H1 (cell line): ENCODE measurements around the gene DEGS2. TPM values are rescaled to one million over a fixed set of nuclear protein-coding genes. Genes with fewer than 3 reads are reported as not detected.

Experiments
- CTCF ChIA-PET: fragments of 300-600 bp; sonication (Branson Sonifier 250); formaldehyde crosslinking; loops from one replicate; lab custom pipeline; 2021; ENCODE audit not compliant: partially characterized antibody; lab: Charles Lee
- POLR2A ChIA-PET: fragments of 300-600 bp; sonication (Branson Sonifier 250); formaldehyde crosslinking; loops from one replicate; lab custom pipeline; 2021; ENCODE audit warnings: inconsistent platforms; ENCODE audit not compliant: partially characterized antibody; lab: Charles Lee
- DNase-seq, 2 experiments: peaks; one replicate each; pipeline versions ENCODE4 v3.0.0 to v3.0.0-alpha.2; 2010 to 2022; ENCODE audit warnings: low spot score in 2 of 2, low read depth in 1 of 2, mixed read lengths in 1 of 2
- FAIRE-seq: peaks from 2 replicates; lab custom pipeline; 2011; peaks lifted over from hg19 to GRCh38; lab: Jason Lieb, UNC
- H2AFZ ChIP-seq: 2 replicates; pipeline ENCODE4 v1.8.1; 2012; ENCODE audit warnings: low read length, inconsistent platforms
- H2AK5ac ChIP-seq: 2 replicates; pipeline ENCODE4 v1.6.1; 2013; ENCODE audit warnings: low read depth, low read length
- H2BK120ac ChIP-seq: replicated peaks from 2 replicates; pipeline ENCODE3; 2013; ENCODE audit warnings: low read depth, low read length, inconsistent platforms
- H2BK12ac ChIP-seq: 2 replicates; pipeline ENCODE4 v1.6.1; 2013; ENCODE audit warnings: low read depth, low read length
- H2BK15ac ChIP-seq: 2 replicates; pipeline ENCODE4 v1.6.1; 2013; ENCODE audit warnings: low read length
- H2BK20ac ChIP-seq: 2 replicates; pipeline ENCODE4 v1.6.1; 2013; ENCODE audit warnings: low read length
- H2BK5ac ChIP-seq: 2 replicates; pipeline ENCODE4 v1.6.1; 2013; ENCODE audit warnings: low read depth, low read length
- H3K14ac ChIP-seq: 2 replicates; pipeline ENCODE4 v1.6.1; 2013; ENCODE audit warnings: inconsistent platforms; ENCODE audit not compliant: insufficient read length
- H3K18ac ChIP-seq: 2 replicates; pipeline ENCODE4 v1.6.1; 2013; ENCODE audit warnings: low read length; ENCODE audit errors: extremely low read depth
- H3K23ac ChIP-seq: 2 replicates; pipeline ENCODE4 v1.6.1; 2013; ENCODE audit warnings: inconsistent platforms; ENCODE audit not compliant: insufficient read length
- H3K23me2 ChIP-seq: 2 replicates; pipeline ENCODE4 v1.6.1; 2013; ENCODE audit warnings: low read depth, low read length
- H3K27ac ChIP-seq: 2 replicates; pipeline ENCODE4 v1.6.1; 2011; ENCODE audit warnings: low read depth, low read length, inconsistent platforms
- H3K27me3 ChIP-seq, 4 experiments: replicated peaks in 1 of 4; 1 replicate in 1 of 4; 2 replicates in 3 of 4; pipeline versions ENCODE4 v1.6.1 to v1.8.1; 2011 to 2013; ENCODE audit warnings: low read length in 3 of 4, mild to moderate bottlenecking in 3 of 4, inconsistent platforms in 2 of 4, mixed read lengths in 2 of 4, moderate library complexity in 1 of 4; ENCODE audit not compliant: control insufficient read depth in 3 of 4, insufficient read depth in 3 of 4; ENCODE audit errors: extremely low read depth in 1 of 4
- H3K36me3 ChIP-seq, 4 experiments: 2 replicates each; pipeline versions ENCODE4 v1.6.1 to v1.8.1; 2011 to 2013; ENCODE audit warnings: mild to moderate bottlenecking in 4 of 4, low read length in 3 of 4, moderate library complexity in 2 of 4, control low read depth in 1 of 4, inconsistent platforms in 1 of 4; ENCODE audit not compliant: insufficient read depth in 4 of 4, control insufficient read depth in 2 of 4
- H3K4ac ChIP-seq: replicated peaks from 2 replicates; pipeline ENCODE3; 2013; ENCODE audit warnings: low read length, low read depth, mixed read lengths, inconsistent platforms; ENCODE audit not compliant: insufficient read length
- H3K4me1 ChIP-seq, 4 experiments: replicated peaks in 1 of 4; 1 replicate in 1 of 4; 2 replicates in 3 of 4; pipeline versions ENCODE4 v1.6.1 to v1.8.1; 2011 to 2013; ENCODE audit warnings: low read length in 3 of 4, inconsistent platforms in 2 of 4, mixed read lengths in 1 of 4; ENCODE audit not compliant: insufficient read depth in 4 of 4, control insufficient read depth in 3 of 4
- H3K4me2 ChIP-seq, 2 experiments: 2 replicates each; pipeline versions ENCODE4 v1.6.1 to v1.8.1; 2011 to 2013; ENCODE audit warnings: low read depth in 2 of 2, low read length in 2 of 2, control low read depth in 1 of 2, inconsistent platforms in 1 of 2, mild to moderate bottlenecking in 1 of 2; ENCODE audit not compliant: insufficient read depth in 1 of 2
- H3K4me3 ChIP-seq, 4 experiments: fragments of 200-600, 300-600 bp in 1 of 4; sonication (generic), shearing (Covaris generic), sonication (Bioruptor Twin) in 1 of 4; 2 replicates each; pipeline versions ENCODE4 v1.5.1 to v1.8.1; 2011 to 2016; ENCODE audit warnings: low read length in 4 of 4, low read depth in 3 of 4, control low read depth in 2 of 4, inconsistent platforms in 2 of 4, mild to moderate bottlenecking in 2 of 4, mixed read lengths in 1 of 4, moderate library complexity in 1 of 4; ENCODE audit not compliant: insufficient read depth in 2 of 4; ENCODE audit errors: extremely low read depth in 1 of 4
- H3K56ac ChIP-seq: replicated peaks from 2 replicates; pipeline ENCODE3; 2013; ENCODE audit warnings: low read depth, mild to moderate bottlenecking, mixed read lengths, low read length, inconsistent platforms; ENCODE audit not compliant: insufficient read length
- H3K79me1 ChIP-seq: 2 replicates; pipeline ENCODE4 v1.6.1; 2013; ENCODE audit warnings: low read depth, low read length, control low read depth
- H3K79me2 ChIP-seq, 2 experiments: 2 replicates each; pipeline versions ENCODE4 v1.6.1 to v1.8.1; 2012 to 2013; ENCODE audit warnings: low read length in 2 of 2, mild to moderate bottlenecking in 2 of 2, inconsistent platforms in 1 of 2; ENCODE audit not compliant: insufficient read depth in 2 of 2, control insufficient read depth in 1 of 2
- H3K9ac ChIP-seq, 4 experiments: replicated peaks in 1 of 4; 1 replicate in 1 of 4; 2 replicates in 3 of 4; pipeline versions ENCODE4 v1.6.1 to v1.8.1; 2011 to 2013; ENCODE audit warnings: low read depth in 3 of 4, low read length in 3 of 4, control low read depth in 2 of 4, mild to moderate bottlenecking in 2 of 4, moderate library complexity in 2 of 4, inconsistent platforms in 1 of 4; ENCODE audit errors: extremely low read depth in 1 of 4
- H3K9me3 ChIP-seq, 2 experiments: 2 replicates each; pipeline versions ENCODE4 v1.6.1 to v1.8.1; 2012 to 2013; ENCODE audit warnings: mild to moderate bottlenecking in 2 of 2, moderate library complexity in 2 of 2, control low read depth in 1 of 2, inconsistent platforms in 1 of 2, low read depth in 1 of 2, low read length in 1 of 2, mixed read lengths in 1 of 2; ENCODE audit not compliant: insufficient read depth in 2 of 2
- H4K20me1 ChIP-seq, 2 experiments: replicated peaks in 1 of 2; 2 replicates each; pipeline versions ENCODE3 to v1.8.1; 2011 to 2013; ENCODE audit warnings: inconsistent platforms in 2 of 2, low read length in 2 of 2, mild to moderate bottlenecking in 1 of 2; ENCODE audit not compliant: insufficient read depth in 2 of 2, control insufficient read depth in 1 of 2
- H4K5ac ChIP-seq: 2 replicates; pipeline ENCODE4 v1.6.1; 2013; ENCODE audit warnings: low read length, low read depth, mixed read lengths, inconsistent platforms; ENCODE audit not compliant: insufficient read length
- H4K8ac ChIP-seq: 2 replicates; pipeline ENCODE4 v1.8.0; 2013; ENCODE audit warnings: mild to moderate bottlenecking, moderate library complexity, low read length, inconsistent platforms; ENCODE audit not compliant: insufficient read depth; ENCODE audit errors: extremely low read depth
- H4K91ac ChIP-seq: replicated peaks from 2 replicates; pipeline ENCODE3; 2013; ENCODE audit warnings: low read length, mixed read lengths, inconsistent platforms; ENCODE audit not compliant: insufficient read length
- CBX5 ChIP-seq: fragments of 300-800, 300-1000 bp; sonication (generic); IDR thresholded peaks from 2 replicates; pipeline ENCODE4 v1.7.1; 2016; ENCODE audit warnings: antibody characterized with exemption, low read length, low read depth
- KDM4A ChIP-seq: IDR thresholded peaks from one replicate; pipeline ENCODE4 v1.7.1; 2012; ENCODE audit warnings: low read depth, mild to moderate bottlenecking, moderate library complexity, low read length, inconsistent platforms; ENCODE audit not compliant: severe bottlenecking
- RAD21 ChIP-seq, 2 experiments: IDR thresholded peaks in 1 of 2; conservative IDR thresholded peaks in 1 of 2; 2 replicates each; pipeline ENCODE4 v1.6.1; 2011; ENCODE audit warnings: low read depth in 2 of 2, low read length in 2 of 2, improper control_type of control experiment in 1 of 2, inconsistent platforms in 1 of 2, mild to moderate bottlenecking in 1 of 2, moderate library complexity in 1 of 2
- SIN3A ChIP-seq, 2 experiments: IDR thresholded peaks in 1 of 2; conservative IDR thresholded peaks in 1 of 2; 2 replicates each; pipeline ENCODE4 v1.6.1; 2011 to 2012; ENCODE audit warnings: low read length in 2 of 2, improper control_type of control experiment in 1 of 2, low read depth in 1 of 2, mild to moderate bottlenecking in 1 of 2
- TCF12 ChIP-seq: IDR thresholded peaks from 2 replicates; pipeline ENCODE4 v1.6.1; 2011; ENCODE audit warnings: low read depth, mild to moderate bottlenecking, low read length
- WGBS, 2 experiments: shearing (Covaris generic) in 1 of 2; methylation state at CpG; one replicate each; pipeline versions ENCODE4 v1.1.6 to v1.1.7; 2013 to 2015; ENCODE audit warnings: low lambda C conversion rate in 2 of 2, mixed read lengths in 2 of 2, inconsistent platforms in 1 of 2, low coverage in 1 of 2, missing lambda C conversion rate in 1 of 2; ENCODE audit not compliant: insufficient replicate concordance in 2 of 2, insufficient coverage in 1 of 2, insufficient read length in 1 of 2; ENCODE audit errors: extremely low coverage in 1 of 2, missing lambda C conversion rate in 1 of 2; 5-methylcytosine and 5-hydroxymethylcytosine counted together
- polyA plus RNA-seq, 7 experiments: library from polyadenylated mRNA; depleted of rRNA in 3 of 7; stranded (reverse) in 5 of 7; unstranded in 2 of 7; fragments of >200 nt in 5 of 7; fragments of 200-250 nt in 2 of 7; gene quantifications; 1 replicate in 5 of 7; 2 replicates in 1 of 7; 4 replicates in 1 of 7; pipeline versions ENCODE4 v1.2.1 to v1.2.3, GENCODE V29; 2011 to 2013; ENCODE audit warnings: missing spikeins in 2 of 7, mixed read lengths in 2 of 7
- total RNA-seq: library from RNA; stranded (reverse); fragmentation: NEBNext Ultra II Directional; extraction: Animal tissue kit (Norgen Biotek cat#: 25700); gene quantifications from 2 replicates; pipeline ENCODE4 v1.2.1, GENCODE V29; 2021
- TF ChIP-seq, protein P1 (sequence below), 3 experiments: IDR thresholded peaks; 1 replicate in 2 of 3; 2 replicates in 1 of 3; pipeline versions ENCODE4 v1.5.1 to v1.6.1; 2011; ENCODE audit warnings: low read length in 3 of 3, mild to moderate bottlenecking in 3 of 3, inconsistent platforms in 2 of 3, low read depth in 1 of 3, moderate library complexity in 1 of 3; ENCODE audit not compliant: insufficient read depth in 1 of 3; ENCODE audit errors: control extremely low read depth in 1 of 3
- TF ChIP-seq, protein P2 (sequence below): IDR thresholded peaks from 2 replicates; pipeline ENCODE4 v1.6.1; 2011; ENCODE audit warnings: low read length, improper control_type of control experiment

The DEGS2 gene
- total and polyA plus RNA-seq, 2 of the 8 experiments (the other 6 are each of a cell fraction or from before 2014, with no cell fraction given), result 0.61 to 0.82 TPM

DNA sequence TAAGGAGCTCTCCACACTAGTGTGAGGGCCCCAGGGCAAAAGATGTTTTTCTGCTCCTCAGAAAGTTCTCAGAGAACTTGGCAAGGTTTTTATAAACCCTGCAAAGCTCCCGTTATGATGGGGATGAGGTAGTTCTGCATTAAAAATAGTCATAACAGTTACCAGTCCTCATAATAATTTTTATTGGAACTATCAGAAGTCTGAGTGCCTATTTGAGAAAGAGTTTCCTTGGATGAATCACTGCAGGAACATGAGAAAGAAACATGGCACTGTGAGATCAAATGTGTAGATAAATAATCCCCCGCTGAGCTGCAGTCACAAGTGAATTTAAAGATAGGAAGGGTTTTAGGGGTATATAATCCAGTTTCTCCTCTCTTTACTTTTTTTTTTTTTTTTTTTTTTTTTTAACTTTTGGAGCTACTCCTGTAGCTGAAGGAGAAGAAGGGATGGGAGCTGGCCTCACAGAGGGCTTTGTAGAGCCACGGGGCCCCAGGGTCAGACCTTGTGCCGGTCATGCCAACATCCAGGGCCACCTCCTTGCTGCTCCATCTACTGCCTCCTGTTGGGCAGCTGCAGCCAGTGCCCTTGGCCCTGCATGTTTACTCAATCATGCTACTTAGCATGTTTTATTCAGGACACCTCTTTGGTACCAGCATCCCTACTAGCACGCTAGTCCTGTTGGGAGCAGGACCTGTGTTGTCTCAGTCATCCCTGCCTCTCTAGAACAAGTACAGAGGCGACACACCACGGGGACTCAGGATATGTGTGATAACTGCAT, 54.7 kb downstream of the DEGS2 start:
- Histone ChIP-seq H3K23ac (no peak overlapping the region), H4K8ac (no peak overlapping the region), H3K79me2 (no peaks in the 10 kb centered on the region), H3K9ac (no peak overlapping the region), H3K36me3 (no peaks in the 10 kb centered on the region; a peak in 1 of 8 replicates), H3K56ac (no peak overlapping the region), H4K20me1 (peaks cover 2 to 7% of the 10 kb centered on the region in 2 experiments), H3K18ac (no peak overlapping the region), H4K91ac (no peak overlapping the region), H3K23me2 (no peaks in the 10 kb centered on the region), H2BK5ac (no peak overlapping the region), H3K4me2 (no peak overlapping the region), H3K4me3 (no peak overlapping the region), H2BK12ac (no peak overlapping the region), H3K27ac (no peak overlapping the region), H3K4ac (no peak overlapping the region), H3K14ac (no peak overlapping the region), H3K4me1 (no peaks in the 10 kb centered on the region), H2AFZ (no peak overlapping the region), H2AK5ac (no peak overlapping the region), H3K27me3 (no peaks in the 10 kb centered on the region), H4K5ac (no peak overlapping the region), H2BK120ac (no peak overlapping the region), H3K79me1 (peaks cover 2% of the 10 kb centered on the region; the same call in 1 of the 2 replicates), H2BK15ac (no peak overlapping the region), H2BK20ac (no peak overlapping the region), H3K9me3 (no peaks in the 10 kb centered on the region)
- ChIA-PET POLR2A (interaction anchor here (0.6 to 1.5 kb wide), 2 partner anchors 127 to 134 kb away, joined by 3 to 5 read pairs; no protein-coding TSS in a partner anchor), CTCF (interaction anchor here (0.6 to 10.6 kb wide), 13 partner anchors 14 to 176 kb away, joined by 3 to 240 read pairs (median 4); partner anchors contain the start of gene EVL)
- 99% methylated on average over 6 of the region's 7 CpGs; no CpG with 5 or more reads in 1 of the 2 experiments for WGBS, 2 experiments
- DNase-seq (no peak), FAIRE-seq (no peak)
- TF ChIP-seq CBX5, result no peak
- peak in 1 of 2 experiments; percentile 25; a peak in 1 of 4 replicates for TF ChIP-seq RAD21 (IDR thresholded peaks at IDR 0.05 in 1 of 2, conservative IDR thresholded peaks at IDR 0.05 in 1 of 2; ENCODE audit: low read depth in 2 of 2, low read length in 2 of 2)
- TF ChIP-seq, protein P1, sequence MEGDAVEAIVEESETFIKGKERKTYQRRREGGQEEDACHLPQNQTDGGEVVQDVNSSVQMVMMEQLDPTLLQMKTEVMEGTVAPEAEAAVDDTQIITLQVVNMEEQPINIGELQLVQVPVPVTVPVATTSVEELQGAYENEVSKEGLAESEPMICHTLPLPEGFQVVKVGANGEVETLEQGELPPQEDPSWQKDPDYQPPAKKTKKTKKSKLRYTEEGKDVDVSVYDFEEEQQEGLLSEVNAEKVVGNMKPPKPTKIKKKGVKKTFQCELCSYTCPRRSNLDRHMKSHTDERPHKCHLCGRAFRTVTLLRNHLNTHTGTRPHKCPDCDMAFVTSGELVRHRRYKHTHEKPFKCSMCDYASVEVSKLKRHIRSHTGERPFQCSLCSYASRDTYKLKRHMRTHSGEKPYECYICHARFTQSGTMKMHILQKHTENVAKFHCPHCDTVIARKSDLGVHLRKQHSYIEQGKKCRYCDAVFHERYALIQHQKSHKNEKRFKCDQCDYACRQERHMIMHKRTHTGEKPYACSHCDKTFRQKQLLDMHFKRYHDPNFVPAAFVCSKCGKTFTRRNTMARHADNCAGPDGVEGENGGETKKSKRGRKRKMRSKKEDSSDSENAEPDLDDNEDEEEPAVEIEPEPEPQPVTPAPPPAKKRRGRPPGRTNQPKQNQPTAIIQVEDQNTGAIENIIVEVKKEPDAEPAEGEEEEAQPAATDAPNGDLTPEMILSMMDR (IDR thresholded peaks at IDR 0.05; ENCODE audit: control extremely low read depth in 1 of 3, insufficient read depth in 1 of 3, low read depth in 1 of 3, low read length in 3 of 3), result peak; percentile 31 to 74 (median 62)
- no peak for TF ChIP-seq SIN3A (conservative IDR thresholded peaks at IDR 0.05 in 1 of 2, IDR thresholded peaks at IDR 0.05 in 1 of 2; ENCODE audit: low read depth in 1 of 2, low read length in 2 of 2)
- no peak for TF ChIP-seq KDM4A
- TF ChIP-seq TCF12, result no peak
- TF ChIP-seq, protein P2, sequence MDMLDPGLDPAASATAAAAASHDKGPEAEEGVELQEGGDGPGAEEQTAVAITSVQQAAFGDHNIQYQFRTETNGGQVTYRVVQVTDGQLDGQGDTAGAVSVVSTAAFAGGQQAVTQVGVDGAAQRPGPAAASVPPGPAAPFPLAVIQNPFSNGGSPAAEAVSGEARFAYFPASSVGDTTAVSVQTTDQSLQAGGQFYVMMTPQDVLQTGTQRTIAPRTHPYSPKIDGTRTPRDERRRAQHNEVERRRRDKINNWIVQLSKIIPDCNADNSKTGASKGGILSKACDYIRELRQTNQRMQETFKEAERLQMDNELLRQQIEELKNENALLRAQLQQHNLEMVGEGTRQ, result no peak
